Natural killer cell (primary cell): Measurements from ENCODE around the gene SAMD10. TPM values are rescaled to one million over a fixed set of nuclear protein-coding genes. Genes with fewer than 3 reads are reported as not detected.

Experiments
- ATAC-seq, 3 donors: fragments of 150-1000 bp in 2 of 3; fragments of 200-7000 bp in 1 of 3; cut with Tn5 transposase; 1 replicate in 1 of 3; 2 replicates in 2 of 3; pipeline ENCODE4 v1.10.0; 2021; ENCODE audit warnings: mild to moderate bottlenecking in 2 of 3, moderate library complexity in 2 of 3
- DNase-seq, 2 donors: peaks; one replicate each; pipeline versions ENCODE4 v3.0.0 to v3.0.0-alpha.2; 2013 to 2021; ENCODE audit warnings: mixed read lengths in 1 of 2
- H3K27ac ChIP-seq: one replicate; pipeline ENCODE4 v1.5.1; 2013; ENCODE audit warnings: mild to moderate bottlenecking, low read length
- H3K27me3 ChIP-seq: one replicate; pipeline ENCODE4 v1.6.1; 2013; ENCODE audit warnings: low read length; ENCODE audit not compliant: control insufficient read depth, insufficient read depth
- H3K36me3 ChIP-seq: one replicate; pipeline ENCODE4 v1.6.1; 2013; ENCODE audit warnings: low read length; ENCODE audit not compliant: control insufficient read depth, insufficient read depth
- H3K4me1 ChIP-seq: one replicate; pipeline ENCODE4 v1.6.1; 2013; ENCODE audit warnings: low read length; ENCODE audit not compliant: control insufficient read depth, insufficient read depth
- H3K4me3 ChIP-seq: one replicate; pipeline ENCODE4 v1.5.1; 2013; ENCODE audit warnings: low read length
- H3K9me3 ChIP-seq: one replicate; pipeline ENCODE4 v1.6.1; 2013; ENCODE audit warnings: low read length; ENCODE audit not compliant: control insufficient read depth, insufficient read depth
- H3K27ac Mint-ChIP-seq, 2 donors: one replicate each; pipeline ENCODE4 v1.8.0; 2022; ENCODE audit warnings: mild to moderate bottlenecking in 2 of 2, mixed read lengths in 2 of 2, moderate library complexity in 1 of 2
- H3K27me3 Mint-ChIP-seq, 2 donors: one replicate each; pipeline ENCODE4 v1.8.0; 2022; ENCODE audit warnings: low read depth in 2 of 2, mixed read lengths in 2 of 2
- H3K36me3 Mint-ChIP-seq: one replicate; pipeline ENCODE4 v1.8.0; 2022; ENCODE audit warnings: mixed read lengths
- H3K4me1 Mint-ChIP-seq, 2 donors: one replicate each; pipeline ENCODE4 v1.8.0; 2022; ENCODE audit warnings: mixed read lengths in 2 of 2
- H3K4me3 Mint-ChIP-seq: one replicate; pipeline ENCODE4 v1.8.0; 2022; ENCODE audit warnings: mild to moderate bottlenecking, moderate library complexity, mixed read lengths
- H3K9me3 Mint-ChIP-seq, 2 donors: one replicate each; pipeline ENCODE4 v1.8.0; 2022; ENCODE audit warnings: mixed read lengths in 2 of 2
- WGBS: methylation state at CpG from one replicate; pipeline ENCODE4 v1.1.7; 2013; ENCODE audit warnings: missing lambda C conversion rate; ENCODE audit not compliant: insufficient coverage; 5-methylcytosine and 5-hydroxymethylcytosine counted together
- intact Hi-C: fragments of 100-400 bp; cut with micrococcal nuclease; formaldehyde crosslinking; loops from one replicate; pipeline ENCODE4 v1.14.2; 2022
- total RNA-seq, 4 donors: library from RNA; stranded (reverse); fragments of 120-200 nt in 1 of 4; gene quantifications; one replicate each; pipeline versions ENCODE4 v1.2.3 to v1.2.4, GENCODE V29; 2013 to 2022
- TF ChIP-seq, protein P1 (sequence below): fragments of 200-600 bp; IDR thresholded peaks from one replicate; pipeline ENCODE4 v1.8.0; 2022; ENCODE audit warnings: antibody characterized with exemption

SAMD10 gene
- total RNA-seq, 3 donors from 2014 or later (not counting 1 experiment from before 2014, with no cell fraction given) = 15.2 to 22.3 (median 17.6) TPM

DNA sequence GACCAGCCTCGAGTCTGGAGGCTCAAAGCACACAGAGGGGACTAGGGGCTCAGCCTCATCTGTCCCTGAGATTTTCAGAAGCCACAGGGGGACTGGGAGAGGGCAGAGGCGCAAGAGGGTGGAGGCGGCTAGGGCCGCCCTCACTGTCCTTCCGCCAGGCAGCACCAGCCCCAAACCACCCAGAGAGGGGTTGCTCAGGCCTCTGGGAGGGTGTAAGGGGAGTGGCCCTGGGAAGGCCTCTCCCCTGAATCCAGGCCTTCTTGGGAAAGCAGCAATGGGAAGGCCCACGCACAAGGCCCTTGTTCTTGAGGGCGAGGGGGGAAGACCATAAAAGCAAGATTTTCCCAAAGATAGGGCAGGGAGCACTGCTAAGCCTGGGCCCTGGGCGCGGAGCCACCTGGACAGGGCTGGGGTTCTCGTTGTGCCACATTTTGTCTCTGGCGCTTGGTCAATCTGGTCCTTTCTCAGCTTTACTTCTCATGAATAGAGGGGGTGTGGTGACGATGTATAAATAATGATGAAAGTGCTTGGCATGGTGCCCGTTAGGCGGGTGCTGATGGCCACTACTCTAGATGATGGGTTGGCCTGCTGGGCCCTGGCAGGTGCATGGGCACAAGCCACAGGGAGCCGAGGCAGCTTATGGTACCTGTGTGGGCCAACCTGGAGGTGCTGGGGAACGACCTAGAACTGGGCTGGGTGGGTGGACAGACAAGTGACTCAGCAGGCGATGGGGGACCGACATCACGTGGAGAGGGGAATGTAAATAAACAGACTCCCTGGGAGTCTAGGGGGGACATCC is 4.8 kb downstream of the SAMD10 start:
- H3K27ac ChIP-seq = no peak overlapping the region
- intact Hi-C loops = loop anchor here (5.0 kb wide), 4 partner anchors 67 to 477 kb away; partner anchors contain the start of genes EEF1A2 and PTK6
- Mint-ChIP-seq H3K27ac (peak overlapping the region; percentile 57 to 81), H3K36me3 (no peaks in the 10 kb centered on the region), H3K27me3 (no peaks in the 10 kb centered on the region), H3K4me3 (no peak overlapping the region), H3K9me3 (no peaks in the 10 kb centered on the region), H3K4me1 (peaks cover 30 to 44% of the 10 kb centered on the region in 2 donors)
- WGBS = 91% methylated on average over 19 of the region's 19 CpGs
- TF ChIP-seq, protein P1, sequence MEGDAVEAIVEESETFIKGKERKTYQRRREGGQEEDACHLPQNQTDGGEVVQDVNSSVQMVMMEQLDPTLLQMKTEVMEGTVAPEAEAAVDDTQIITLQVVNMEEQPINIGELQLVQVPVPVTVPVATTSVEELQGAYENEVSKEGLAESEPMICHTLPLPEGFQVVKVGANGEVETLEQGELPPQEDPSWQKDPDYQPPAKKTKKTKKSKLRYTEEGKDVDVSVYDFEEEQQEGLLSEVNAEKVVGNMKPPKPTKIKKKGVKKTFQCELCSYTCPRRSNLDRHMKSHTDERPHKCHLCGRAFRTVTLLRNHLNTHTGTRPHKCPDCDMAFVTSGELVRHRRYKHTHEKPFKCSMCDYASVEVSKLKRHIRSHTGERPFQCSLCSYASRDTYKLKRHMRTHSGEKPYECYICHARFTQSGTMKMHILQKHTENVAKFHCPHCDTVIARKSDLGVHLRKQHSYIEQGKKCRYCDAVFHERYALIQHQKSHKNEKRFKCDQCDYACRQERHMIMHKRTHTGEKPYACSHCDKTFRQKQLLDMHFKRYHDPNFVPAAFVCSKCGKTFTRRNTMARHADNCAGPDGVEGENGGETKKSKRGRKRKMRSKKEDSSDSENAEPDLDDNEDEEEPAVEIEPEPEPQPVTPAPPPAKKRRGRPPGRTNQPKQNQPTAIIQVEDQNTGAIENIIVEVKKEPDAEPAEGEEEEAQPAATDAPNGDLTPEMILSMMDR = no peak
- H3K4me1 ChIP-seq = peaks cover 41% of the 10 kb centered on the region
- peaks cover 11% of the 10 kb centered on the region for H3K36me3 ChIP-seq
- DNase-seq (peak in 1 of 2 donors; percentile 11), ATAC-seq (no peak)
- no peaks in the 10 kb centered on the region for H3K9me3 ChIP-seq
- no peaks in the 10 kb centered on the region for H3K27me3 ChIP-seq
- H3K4me3 ChIP-seq = no peak overlapping the region

DNA sequence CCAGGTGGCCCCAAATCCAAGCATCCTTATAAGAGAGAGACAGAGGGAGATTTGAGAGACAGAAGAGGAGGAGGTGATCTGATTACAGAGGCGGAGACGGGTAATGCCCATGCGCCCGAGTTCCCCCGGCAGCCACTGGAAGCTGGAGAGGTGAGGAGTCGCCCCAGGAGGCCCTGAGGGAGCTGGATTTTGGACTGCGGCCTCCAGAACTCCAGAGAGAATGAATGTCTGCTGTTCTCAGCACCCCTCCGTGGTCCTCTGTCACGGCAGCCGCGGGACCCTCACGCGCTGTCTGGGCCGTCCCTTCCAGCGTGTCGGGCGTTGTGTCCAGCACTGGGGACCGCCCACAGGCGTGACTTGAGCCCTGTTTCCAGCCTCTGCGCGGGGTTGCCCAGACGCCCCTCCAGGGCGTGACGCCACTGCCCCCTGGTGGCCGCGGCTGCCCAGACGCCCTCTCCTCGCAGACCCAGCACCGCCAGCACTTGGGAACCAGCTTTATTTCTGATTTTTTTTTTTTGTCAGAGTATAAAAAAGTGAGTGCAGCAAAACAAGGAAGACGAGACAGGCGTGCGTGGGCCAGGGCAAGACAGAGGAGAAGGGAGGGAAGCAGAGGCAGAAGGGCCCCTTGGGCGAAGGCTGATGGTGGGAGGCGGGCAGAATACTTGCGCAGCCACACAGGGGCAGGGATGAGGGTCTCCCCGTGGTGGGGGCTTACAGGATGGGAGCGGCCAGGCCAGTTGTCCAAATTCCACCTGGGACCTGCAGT is 5.6 kb downstream of the SAMD10 start:
- no peaks in the 10 kb centered on the region for H3K36me3 Mint-ChIP-seq
- intact Hi-C loops = loop anchor here (5.0 kb wide), 3 partner anchors 67 to 477 kb away; partner anchors contain the start of gene EEF1A2
- 26% methylated on average over 37 of the region's 37 CpGs for WGBS
- H3K4me3 Mint-ChIP-seq = peak overlapping the region; percentile 64
- no peaks in the 10 kb centered on the region for H3K27me3 ChIP-seq
- DNase-seq (peak; percentile 85 to 87), ATAC-seq (peak; percentile 39 to 67 (median 61))
- H3K27ac Mint-ChIP-seq = peak overlapping the region; percentile 57 to 81
- peaks cover 41% of the 10 kb centered on the region for H3K4me1 ChIP-seq
- H3K9me3 Mint-ChIP-seq = no peaks in the 10 kb centered on the region
- TF ChIP-seq, protein P1 = peak; percentile 98
- no peak overlapping the region for H3K27ac ChIP-seq
- peaks cover 33 to 44% of the 10 kb centered on the region in 2 donors for H3K4me1 Mint-ChIP-seq
- H3K27me3 Mint-ChIP-seq = no peaks in the 10 kb centered on the region
- H3K9me3 ChIP-seq = no peaks in the 10 kb centered on the region
- H3K36me3 ChIP-seq = peaks cover 11% of the 10 kb centered on the region
- H3K4me3 ChIP-seq = no peak overlapping the region

DNA sequence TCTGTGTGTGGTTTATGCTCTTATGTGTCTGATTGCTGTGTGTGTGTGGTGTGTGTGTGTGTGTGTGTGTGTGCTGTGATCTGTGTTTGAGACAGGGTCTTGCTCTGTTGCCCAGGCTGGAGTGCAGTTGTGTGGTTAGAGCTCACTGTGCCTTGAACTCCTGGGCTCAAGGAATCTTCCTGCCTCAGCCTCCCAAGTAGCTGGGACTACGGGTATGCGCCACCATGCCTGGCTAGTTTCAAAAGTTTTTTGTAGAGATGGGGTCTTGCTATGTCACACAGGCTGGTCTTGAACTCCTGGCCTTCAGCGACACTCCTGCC is 6.3 kb downstream of the SAMD10 start:
- ATAC-seq = no peak
- intact Hi-C loops = loop anchor here (5.0 kb wide), 3 partner anchors 66 to 476 kb away; partner anchors contain the start of gene EEF1A2
- H3K36me3 ChIP-seq = peaks cover 11% of the 10 kb centered on the region
- H3K4me3 Mint-ChIP-seq = no peak overlapping the region
- no peak overlapping the region for H3K27ac ChIP-seq
- H3K27me3 ChIP-seq = no peaks in the 10 kb centered on the region
- WGBS = 96% methylated on average over 3 of the region's 3 CpGs
- no peak overlapping the region for H3K4me3 ChIP-seq
- H3K27me3 Mint-ChIP-seq = no peaks in the 10 kb centered on the region
- H3K27ac Mint-ChIP-seq = peak overlapping the region in 1 of 2 donors; percentile 81
- peaks cover 34 to 43% of the 10 kb centered on the region in 2 donors for H3K4me1 Mint-ChIP-seq
- H3K9me3 ChIP-seq = no peaks in the 10 kb centered on the region
- no peaks in the 10 kb centered on the region for H3K9me3 Mint-ChIP-seq
- no peak for DNase-seq
- TF ChIP-seq, protein P1 = no peak
- no peaks in the 10 kb centered on the region for H3K36me3 Mint-ChIP-seq
- peaks cover 39% of the 10 kb centered on the region for H3K4me1 ChIP-seq
